T follicular helper cell (primary cell): ENCODE results near the gene PARP12.

ENCODE experiments used
- DNase-seq: peaks from one replicate; pipeline ENCODE4 v3.0.0-alpha.2; 2020; ENCODE audit warnings: low read depth

Gene PARP12

GRCh38 chr7:140014123-140014522 lies 48.6 kb downstream of the PARP12 start:
- DNase-seq, result no peak

GRCh38 chr7:140013676-140014075 lies 49.1 kb downstream of the PARP12 start:
- no peak for DNase-seq

- DNase-seq, result no peak
Observed at GRCh38 chr7:140010194-140010895, 52.4 kb downstream of the PARP12 start.

- DNase-seq, result no peak
Observed at GRCh38 chr7:140009735-140010134, 53.0 kb downstream of the PARP12 start.

- DNase-seq, result no peak
Observed at GRCh38 chr7:140008755-140009610, 53.8 kb downstream of the PARP12 start.

GRCh38 chr7:140007051-140007690 lies 55.6 kb downstream of the PARP12 start:
- no peak for DNase-seq

- DNase-seq, result no peak
Observed at GRCh38 chr7:140006600-140006999, 56.2 kb downstream of the PARP12 start.

GRCh38 chr7:140005754-140006503 lies 56.8 kb downstream of the PARP12 start:
- DNase-seq, result no peak

- no peak for DNase-seq
Observed at GRCh38 chr7:140005341-140005740, 57.4 kb downstream of the PARP12 start.

- DNase-seq, result no peak
Observed at GRCh38 chr7:140004672-140005071, 58.1 kb downstream of the PARP12 start.

- no peak for DNase-seq
Observed at GRCh38 chr7:140003913-140004382, 58.8 kb downstream of the PARP12 start.

- no peak for DNase-seq
Observed at GRCh38 chr7:140000666-140001268, 62.0 kb downstream of the PARP12 start.

GRCh38 chr7:139999516-139999915 lies 63.2 kb downstream of the PARP12 start:
- no peak for DNase-seq

- no peak for DNase-seq
Observed at GRCh38 chr7:139998572-139998971, 64.2 kb downstream of the PARP12 start.

GRCh38 chr7:139995017-139995915 lies 67.5 kb downstream of the PARP12 start:
- DNase-seq, result no peak

- DNase-seq, result no peak
Observed at GRCh38 chr7:139994356-139994755, 68.4 kb downstream of the PARP12 start.

- DNase-seq, result no peak
Observed at GRCh38 chr7:139993592-139993991, 69.2 kb downstream of the PARP12 start.

- no peak for DNase-seq
Observed at GRCh38 chr7:139993169-139993568, 69.6 kb downstream of the PARP12 start.

- DNase-seq, result no peak
Observed at GRCh38 chr7:139992353-139993044, 70.3 kb downstream of the PARP12 start.

GRCh38 chr7:139991911-139992310 lies 70.8 kb downstream of the PARP12 start:
- no peak for DNase-seq
